Fibroblast of lung (primary cell): Measurements from ENCODE around the gene ZNF280C.

Experiments used
- CTCF ChIP-seq, 2 donors: IDR thresholded peaks in 1 of 2; conservative IDR thresholded peaks in 1 of 2; 1 replicate in 1 of 2; 2 replicates in 1 of 2; pipeline ENCODE4 v1.5.1; 2011 to 2012; ENCODE audit warnings: low read length in 2 of 2, control low read depth in 1 of 2, inconsistent platforms in 1 of 2, low read depth in 1 of 2, mild to moderate bottlenecking in 1 of 2
- EZH2 ChIP-seq: IDR thresholded peaks from 2 replicates; pipeline ENCODE4 v1.5.1; 2012; ENCODE audit warnings: low read length, control low read depth, mild to moderate bottlenecking; ENCODE audit errors: missing control alignments

GRCh38 chrX:130285710-130286109 lies 17.0 kb upstream of the ZNF280C start:
- no peak for TF ChIP-seq CTCF (conservative IDR thresholded peaks at IDR 0.05 in 1 of 2, IDR thresholded peaks at IDR 0.05 in 1 of 2; ENCODE audit: low read depth in 1 of 2, low read length in 2 of 2)
- no peak for TF ChIP-seq EZH2
